ENCODE measurements around the gene GPI.
"Not testable (repeated sequence)": the region's sequence is repeated elsewhere in the genome, so short reads cannot be mapped to it uniquely, and the experiment has no call there.

Gene GPI

GRCh38 chr19:34364830-34365462 is at the start of gene GPI:
GPI (plus strand) TSS chr19:34365196; CDS start chr19:34365267, 71 bp downstream.
- DNase-seq, result peak; percentile 42

DNA sequence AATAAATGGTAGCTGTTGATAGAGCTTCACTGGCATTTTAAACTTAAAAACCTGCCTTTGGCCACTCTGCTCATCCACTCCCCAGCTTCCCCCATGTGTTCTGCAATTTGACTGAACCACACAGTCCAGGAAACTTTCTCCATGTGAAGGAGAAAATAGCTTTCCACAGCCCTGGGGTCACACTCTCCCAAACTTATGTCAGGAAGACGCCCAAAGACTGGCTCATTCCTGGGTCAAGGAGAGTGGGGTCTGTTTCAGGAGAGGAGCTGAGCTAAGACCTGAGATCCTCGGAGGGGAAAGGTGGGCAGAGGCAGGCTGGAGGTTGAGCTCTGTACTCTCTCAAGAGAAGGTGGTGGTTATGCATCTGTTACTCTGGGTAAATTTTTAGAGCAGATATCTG is 48.7 kb upstream of the GPI start:
- no peak for DNase-seq

DNA sequence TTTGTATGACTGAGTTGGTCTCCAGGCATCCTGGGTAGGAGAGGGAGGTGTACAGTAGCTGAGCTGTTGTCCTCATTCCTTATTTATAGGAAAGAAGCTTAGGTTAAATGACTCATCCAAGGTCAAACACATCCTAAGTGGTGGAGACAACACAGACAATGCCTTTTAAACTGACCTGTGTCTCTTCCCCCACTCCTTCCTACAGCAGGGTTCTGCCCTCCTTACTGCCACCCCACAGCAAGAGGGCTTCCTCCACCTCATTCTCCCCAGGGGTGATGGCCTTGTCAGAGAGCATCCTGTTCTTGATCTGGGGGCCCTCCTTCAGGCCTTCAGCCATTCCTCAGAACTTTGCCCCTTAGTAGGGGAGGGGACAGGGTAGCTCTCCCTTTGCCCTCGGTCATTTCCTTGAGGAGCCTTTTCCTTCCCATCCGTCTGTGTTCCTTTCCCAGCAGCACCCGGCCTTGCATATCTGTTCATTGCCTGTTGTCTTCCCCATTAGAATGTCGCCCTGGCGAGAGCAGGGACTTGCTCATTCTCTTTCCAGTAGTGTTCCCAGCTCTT is 48.2 kb upstream of the GPI start:
- no peak for DNase-seq

DNA sequence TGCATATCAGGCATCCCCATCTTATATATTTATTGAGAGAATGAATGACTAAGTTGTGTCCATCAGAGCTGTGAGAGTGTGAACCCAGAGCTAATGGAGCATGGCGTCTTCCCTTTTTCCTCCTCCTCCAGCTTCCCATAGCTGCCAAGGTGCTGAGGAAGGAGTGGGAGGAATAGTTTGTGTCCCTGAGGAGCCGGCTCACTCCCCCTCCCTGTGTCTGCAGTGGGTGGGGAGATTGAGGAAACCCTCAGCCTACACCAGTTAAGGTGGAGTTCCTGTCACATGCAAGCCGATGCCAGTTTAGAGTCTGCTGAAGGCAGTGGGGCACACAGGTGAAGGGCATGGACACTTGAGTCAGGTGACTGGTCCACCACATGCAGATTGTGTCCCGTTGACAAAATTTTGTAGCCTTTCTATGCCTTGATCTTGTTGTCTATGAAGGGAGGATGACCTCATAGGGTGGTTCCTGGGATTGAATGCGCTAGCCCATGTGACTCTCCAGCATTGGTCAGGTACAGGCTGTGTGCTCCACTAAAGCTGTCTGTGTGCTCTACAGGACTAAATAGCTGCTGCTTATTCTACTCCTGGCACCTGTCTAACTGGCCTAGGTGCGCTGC is 47.6 kb upstream of the GPI start:
- no peak for DNase-seq

- DNase-seq, result no peak
Observed at GRCh38 chr19:34319230-34319585, 45.8 kb upstream of the GPI start.

GRCh38 chr19:34319785-34320184 is 45.2 kb upstream of the GPI start:
- no peak for DNase-seq

DNA sequence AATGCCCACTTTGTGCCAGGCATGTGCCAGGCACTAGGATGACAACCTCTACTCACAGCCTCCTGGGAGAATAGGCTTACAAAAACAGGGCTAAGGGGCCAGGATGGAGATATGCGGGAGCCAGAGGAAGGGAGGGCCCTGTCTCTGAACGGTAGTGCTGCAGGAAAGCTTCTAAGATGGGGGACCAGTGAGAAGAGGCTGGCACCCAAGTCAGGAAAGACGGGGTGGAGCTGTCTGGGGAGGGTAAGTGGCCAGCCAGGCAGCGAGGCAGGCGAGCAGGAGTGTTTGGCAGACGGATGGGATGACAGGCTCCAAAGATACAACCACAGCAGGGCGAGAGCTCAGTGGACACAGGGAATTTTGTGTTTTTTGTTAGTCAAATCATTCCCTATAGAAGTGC is 44.7 kb upstream of the GPI start:
- no peak for DNase-seq

DNA sequence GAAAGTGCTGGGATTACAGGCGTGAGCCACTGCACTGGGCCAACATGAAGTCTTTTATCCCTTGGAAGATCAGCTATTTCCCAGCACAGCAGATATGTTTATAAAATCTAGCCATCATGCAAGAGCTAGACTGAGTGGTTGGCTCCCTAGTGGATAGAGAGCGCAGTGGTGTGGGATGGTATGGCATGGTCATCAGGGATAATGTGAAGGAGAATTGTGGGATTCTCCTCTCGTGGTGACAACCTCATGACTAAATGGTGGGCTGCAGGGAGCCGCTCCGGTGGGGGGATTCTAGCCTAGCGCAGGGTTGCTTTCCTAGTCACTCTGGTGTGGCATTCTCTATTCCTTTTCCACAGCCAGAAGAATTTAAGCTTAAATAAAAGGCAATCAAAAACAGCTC is 43.3 kb upstream of the GPI start:
- no peak for DNase-seq

GRCh38 chr19:34323433-34324204 is 41.4 kb upstream of the GPI start:
- DNase-seq, result no peak

- no peak for DNase-seq
Observed at GRCh38 chr19:34324320-34324719, 40.7 kb upstream of the GPI start.

DNA sequence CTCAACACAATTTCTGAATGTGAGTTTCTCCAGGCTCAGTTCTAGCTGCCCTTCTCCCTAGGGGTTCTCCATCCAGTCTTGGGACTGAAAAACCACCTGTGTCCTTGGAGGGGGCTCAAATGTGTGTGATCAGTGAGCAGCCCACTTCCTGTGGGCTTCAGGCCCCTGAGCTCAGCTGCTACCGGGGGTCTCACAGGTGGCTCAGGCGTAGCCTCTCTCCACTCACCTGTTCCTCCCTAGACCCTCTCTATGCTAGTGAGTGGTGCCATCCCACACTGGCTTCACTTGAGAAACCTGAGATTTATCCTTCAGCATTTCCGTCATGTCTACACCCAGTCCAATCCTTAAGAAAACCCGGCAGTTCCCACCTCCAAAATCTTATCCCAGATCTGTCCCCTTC is 39.8 kb upstream of the GPI start:
- DNase-seq, result no peak

- DNase-seq, result no peak
Observed at GRCh38 chr19:34325981-34326787, 38.8 kb upstream of the GPI start.

DNA sequence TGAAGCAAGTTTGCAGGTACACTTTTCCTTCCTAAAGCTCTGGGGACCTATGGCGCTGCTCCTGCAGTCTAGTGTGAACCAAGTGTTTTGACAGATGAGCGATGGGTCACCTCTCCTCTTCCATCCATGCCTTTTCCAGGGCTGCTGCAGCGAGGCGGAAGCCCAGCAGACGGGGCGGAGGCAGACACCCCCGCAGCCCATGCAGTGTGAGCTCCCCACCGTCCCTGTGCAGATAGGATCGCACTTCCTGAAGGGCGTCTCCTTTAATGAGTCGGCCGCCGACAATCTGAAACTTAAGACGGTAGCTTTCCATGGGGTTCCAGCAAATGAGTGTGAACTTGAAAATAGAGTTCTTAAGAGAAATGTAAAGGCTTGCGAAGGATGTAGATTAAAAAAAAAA is 37.1 kb upstream of the GPI start:
- no peak for DNase-seq

DNA sequence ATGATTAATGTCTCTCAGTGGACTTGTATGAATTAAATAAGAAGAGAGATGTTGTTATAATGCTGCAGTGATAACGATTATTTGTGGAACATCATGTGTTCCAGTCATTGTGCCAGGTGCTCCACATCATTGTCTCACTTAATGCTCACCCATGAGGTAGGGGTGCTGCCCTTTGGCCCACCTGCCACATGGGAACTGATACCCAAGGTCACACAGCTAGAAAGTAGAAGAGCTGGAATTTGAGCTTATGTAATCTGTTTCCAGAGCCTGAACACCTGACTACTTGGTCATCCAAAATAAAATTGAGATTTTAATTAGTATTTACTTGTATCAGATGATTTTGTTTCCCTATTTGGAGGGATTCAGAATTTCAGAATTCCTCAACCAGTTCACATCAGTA is 36.0 kb upstream of the GPI start:
- DNase-seq, result no peak

DNA sequence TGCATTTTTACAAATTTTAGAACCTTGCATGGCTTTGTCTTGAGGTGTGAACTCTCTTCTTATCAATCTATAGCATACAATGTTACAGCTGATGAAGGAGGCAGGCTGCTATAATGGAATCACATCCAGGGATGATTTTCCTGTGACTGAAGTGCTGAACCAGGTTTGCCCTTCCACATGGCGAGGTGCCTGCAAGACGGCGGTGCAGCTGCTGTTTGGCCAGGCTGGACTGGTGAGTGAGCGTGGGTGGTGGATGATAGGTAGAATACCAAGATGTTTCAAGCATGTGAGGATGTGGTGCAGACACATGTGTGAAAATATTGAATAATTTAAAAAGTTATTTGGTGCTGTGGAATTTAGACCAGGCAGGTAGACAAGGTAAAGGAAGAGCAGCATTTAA is 34.9 kb upstream of the GPI start:
- no peak for DNase-seq

DNA sequence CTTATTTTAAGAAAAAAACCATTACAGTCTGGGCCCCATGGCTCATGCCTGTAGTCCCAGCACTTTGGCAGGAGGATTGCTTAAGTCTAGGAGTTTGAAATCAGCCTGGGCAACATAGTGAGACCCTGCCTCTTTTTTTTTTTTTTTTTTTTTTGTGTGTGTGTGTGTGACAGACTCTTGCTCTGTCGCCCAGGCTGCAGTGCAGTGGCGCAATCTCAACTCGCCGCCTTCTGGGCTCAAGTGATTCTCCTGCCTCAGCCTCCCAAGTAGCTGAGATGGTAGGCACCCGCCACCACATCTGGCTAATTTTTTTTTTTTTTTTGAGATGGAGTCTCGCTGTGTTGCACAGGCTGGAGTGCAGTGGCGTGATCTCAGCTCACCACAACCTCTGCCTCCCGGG is 34.4 kb upstream of the GPI start:
- DNase-seq, result not testable (repeated sequence)

DNA sequence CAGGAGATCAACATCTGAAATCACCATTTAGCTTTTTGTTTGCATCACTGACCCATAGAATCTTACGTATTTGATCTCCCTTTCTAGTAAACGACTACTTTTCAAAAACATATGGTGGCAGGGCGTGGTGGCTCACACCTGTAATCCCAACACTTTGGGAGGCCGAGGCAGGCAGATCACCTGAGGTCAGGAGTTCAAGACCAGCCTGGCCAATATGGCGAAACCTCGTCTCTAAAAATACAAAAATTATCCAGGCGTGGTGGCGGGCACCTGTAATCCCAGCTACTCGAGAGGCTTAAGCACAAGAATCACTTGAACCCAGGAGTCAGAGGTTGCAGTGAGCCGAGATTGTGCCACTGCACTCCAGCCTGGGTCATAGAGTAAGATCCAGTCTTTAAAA is 33.4 kb upstream of the GPI start:
- not testable (repeated sequence) for DNase-seq

GRCh38 chr19:34332027-34332760 is 32.8 kb upstream of the GPI start:
- DNase-seq, result no peak

DNA sequence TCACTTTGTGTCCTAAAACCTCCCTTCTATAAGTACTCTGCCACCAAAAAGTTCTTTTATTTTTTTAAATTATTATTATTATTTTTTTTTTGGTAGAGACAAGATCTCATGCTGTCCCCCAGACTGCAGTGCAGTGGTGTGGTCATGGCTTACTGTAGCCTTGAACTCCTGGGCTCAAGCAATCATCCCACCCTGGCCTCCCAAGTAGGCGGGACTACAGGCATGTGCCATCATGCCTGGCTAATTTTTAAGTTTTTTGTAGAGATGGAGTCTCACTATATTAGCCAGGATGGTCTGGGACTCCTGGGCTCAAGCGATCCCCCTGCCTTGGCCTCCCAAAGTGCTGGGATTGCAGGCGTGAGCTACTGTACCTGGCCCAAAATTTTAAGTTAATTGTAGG is 29.1 kb upstream of the GPI start:
- no peak for DNase-seq

GRCh38 chr19:34336781-34337271 is 28.2 kb upstream of the GPI start:
- DNase-seq, result no peak

DNA sequence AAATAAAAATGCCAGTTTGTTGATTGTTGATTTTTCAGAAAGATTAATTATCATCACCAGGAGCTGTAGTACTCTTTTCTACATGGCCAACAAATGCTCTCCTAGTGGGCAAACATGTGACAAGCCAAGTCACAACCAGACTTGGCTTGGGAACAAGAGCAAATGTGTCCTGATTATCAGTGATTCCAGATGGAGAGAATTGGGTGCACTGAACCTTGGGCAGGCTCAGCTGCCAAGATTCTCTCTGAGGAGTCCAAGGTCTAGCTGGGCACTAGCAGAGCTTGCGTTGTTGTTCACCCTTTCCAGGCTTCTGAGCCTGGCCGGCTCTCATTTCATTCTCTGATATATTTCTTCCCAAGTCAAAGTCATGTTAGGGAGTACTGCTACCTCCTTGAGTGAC is 27.3 kb upstream of the GPI start:
- DNase-seq, result no peak

GRCh38 chr19:34341935-34342680 is 22.9 kb upstream of the GPI start:
- no peak for DNase-seq

Data from DMS79 (cell line).